Right atrium auricular region (tissue), 2 donors: ENCODE measurements around the gene DENND1A. TPM values are rescaled to one million over a fixed set of nuclear protein-coding genes. Genes with fewer than 3 reads are reported as not detected.
"Not testable (repeated sequence)": the region's sequence is repeated elsewhere in the genome, so short reads cannot be mapped to it uniquely, and the experiment has no call there.

Source experiments
- DNase-seq: peaks from one replicate; pipeline ENCODE4 v3.0.0-alpha.2; 2019; ENCODE audit warnings: low spot score
- H3K27ac ChIP-seq, 2 donors: fragments of 200-600 bp; sonication (generic); 1 replicate in 1 of 2; 2 replicates in 1 of 2; pipeline ENCODE4 v1.5.1; 2016 to 2019
- H3K27me3 ChIP-seq, 2 donors: fragments of 200-600 bp; sonication (generic); one replicate each; pipeline versions ENCODE4 v1.5.1 to v1.6.0; 2017 to 2019
- H3K36me3 ChIP-seq: fragments of 200-600 bp; sonication (generic); one replicate; pipeline ENCODE4 v1.5.1; 2016
- H3K4me1 ChIP-seq, 2 donors: fragments of 200-600 bp; sonication (generic); one replicate each; pipeline versions ENCODE4 v1.5.1 to v1.6.0; 2017 to 2019
- H3K4me3 ChIP-seq, 2 donors: fragments of 200-600 bp; sonication (generic); 1 replicate in 1 of 2; 2 replicates in 1 of 2; pipeline ENCODE4 v1.5.1; 2017 to 2019; ENCODE audit warnings: mild to moderate bottlenecking in 1 of 2, moderate library complexity in 1 of 2
- H3K9me3 ChIP-seq, 2 donors: fragments of 200-600 bp; sonication (generic); one replicate each; pipeline ENCODE4 v1.5.1; 2019
- CTCF ChIP-seq, 2 donors: fragments of 200-600 bp; sonication (generic); IDR thresholded peaks; one replicate each; pipeline ENCODE4 v1.5.1; 2019; ENCODE audit warnings: antibody characterized with exemption in 2 of 2
- total RNA-seq, 2 donors: library from RNA; depleted of rRNA; stranded (reverse); fragments of >200 nt; gene quantifications; one replicate each; pipeline ENCODE4 v1.1.0, GENCODE V29; 2016

The DENND1A gene
- total RNA-seq, 2 donors from 2014 or later, result 14.9 to 23.6 TPM

GRCh38 chr9:123912167-123912897 lies 17.6 kb downstream of the DENND1A start:
- no peaks in the 10 kb centered on the region for H3K4me1 ChIP-seq
- TF ChIP-seq CTCF (IDR thresholded peaks at IDR 0.05), result no peak
- H3K9me3 ChIP-seq, result peaks cover 0 to 6% of the 10 kb centered on the region in 2 donors
- no peaks in the 10 kb centered on the region for H3K36me3 ChIP-seq
- no peaks in the 10 kb centered on the region for H3K27me3 ChIP-seq
- no peak overlapping the region for H3K27ac ChIP-seq
- no peak overlapping the region for H3K4me3 ChIP-seq
- no peak for DNase-seq

- peaks cover 0 to 6% of the 10 kb centered on the region in 2 donors for H3K9me3 ChIP-seq
- no peak overlapping the region for H3K27ac ChIP-seq
- no peaks in the 10 kb centered on the region for H3K36me3 ChIP-seq
- no peak for TF ChIP-seq CTCF (IDR thresholded peaks at IDR 0.05)
- no peak overlapping the region for H3K4me3 ChIP-seq
- no peaks in the 10 kb centered on the region for H3K27me3 ChIP-seq
- no peaks in the 10 kb centered on the region for H3K4me1 ChIP-seq
- no peak for DNase-seq
These were observed 18.9 kb downstream of the DENND1A start for GRCh38 chr9:123911024-123911423.

- not testable (repeated sequence) for H3K36me3 ChIP-seq
These were observed 20.7 kb downstream of the DENND1A start for GRCh38 chr9:123909192-123909591.

GRCh38 chr9:123903550-123903949 lies 26.4 kb downstream of the DENND1A start:
- not testable (repeated sequence) for H3K4me3 ChIP-seq, H3K27ac ChIP-seq, H3K9me3 ChIP-seq, H3K27me3 ChIP-seq, H3K36me3 ChIP-seq, H3K4me1 ChIP-seq, DNase-seq

More at GRCh38 chr9:123909192-123909591, 20.7 kb downstream of the DENND1A start:
- H3K9me3 ChIP-seq, H3K27ac ChIP-seq, H3K4me3 ChIP-seq, H3K4me1 ChIP-seq, DNase-seq, H3K27me3 ChIP-seq: not testable (repeated sequence)

GRCh38 chr9:123894822-123895221 lies 35.1 kb downstream of the DENND1A start:
- no peak overlapping the region for H3K4me3 ChIP-seq
- DNase-seq, result no peak
- no peaks in the 10 kb centered on the region for H3K36me3 ChIP-seq
- H3K27me3 ChIP-seq, result no peaks in the 10 kb centered on the region
- no peaks in the 10 kb centered on the region for H3K9me3 ChIP-seq
- no peak for TF ChIP-seq CTCF (IDR thresholded peaks at IDR 0.05)
- H3K27ac ChIP-seq, result no peak overlapping the region
- H3K4me1 ChIP-seq, result peaks cover 0 to 7% of the 10 kb centered on the region in 2 donors

- TF ChIP-seq CTCF (IDR thresholded peaks at IDR 0.05), result no peak
- DNase-seq, result no peak
These were observed 36.0 kb downstream of the DENND1A start for GRCh38 chr9:123893831-123894460.

More at GRCh38 chr9:123893831-123894460, 36.0 kb downstream of the DENND1A start:
- H3K9me3 ChIP-seq, result no peaks in the 10 kb centered on the region
- H3K27me3 ChIP-seq, result no peaks in the 10 kb centered on the region
- peaks cover 0 to 7% of the 10 kb centered on the region in 2 donors for H3K4me1 ChIP-seq
- H3K36me3 ChIP-seq, result no peaks in the 10 kb centered on the region
- H3K4me3 ChIP-seq, result no peak overlapping the region
- H3K27ac ChIP-seq, result no peak overlapping the region
